Jurkat, Clone E6-1 (cell line): Measurements from ENCODE around the gene PLXNA2.

Source experiments
- DNase-seq: peaks from one replicate; pipeline ENCODE4 v3.0.0-alpha.2; 2011; ENCODE audit warnings: low read depth, low spot score
- H3K4me3 ChIP-seq: 2 replicates; pipeline ENCODE4 v1.5.1; 2011; ENCODE audit warnings: mild to moderate bottlenecking, low read length, control low read depth, moderate library complexity

The PLXNA2 gene

GRCh38 chr1:208230668-208231529, 13.3 kb downstream of the PLXNA2 start:
- no peak for DNase-seq
- H3K4me3 ChIP-seq = no peak overlapping the region

GRCh38 chr1:208228550-208228949, 15.6 kb downstream of the PLXNA2 start:
- DNase-seq = no peak
- H3K4me3 ChIP-seq = no peak overlapping the region

- no peak overlapping the region for H3K4me3 ChIP-seq
- no peak for DNase-seq
Measured at GRCh38 chr1:208228026-208228425, 16.2 kb downstream of the PLXNA2 start.

- H3K4me3 ChIP-seq = no peak overlapping the region
- no peak for DNase-seq
Measured at GRCh38 chr1:208227366-208227765, 16.8 kb downstream of the PLXNA2 start.

GRCh38 chr1:208225954-208226937, 17.9 kb downstream of the PLXNA2 start:
- H3K4me3 ChIP-seq = no peak overlapping the region
- DNase-seq = no peak

GRCh38 chr1:208224192-208224713, 19.9 kb downstream of the PLXNA2 start:
- H3K4me3 ChIP-seq = no peak overlapping the region
- DNase-seq = no peak

GRCh38 chr1:208223136-208223535, 21.0 kb downstream of the PLXNA2 start:
- no peak for DNase-seq

GRCh38 chr1:208222376-208223126, 21.6 kb downstream of the PLXNA2 start:
- H3K4me3 ChIP-seq = no peak overlapping the region
- no peak for DNase-seq

More at GRCh38 chr1:208223136-208223535, 21.0 kb downstream of the PLXNA2 start:
- no peak overlapping the region for H3K4me3 ChIP-seq

GRCh38 chr1:208221291-208221622, 22.9 kb downstream of the PLXNA2 start:
- no peak for DNase-seq
- no peak overlapping the region for H3K4me3 ChIP-seq

- no peak overlapping the region for H3K4me3 ChIP-seq
- DNase-seq = no peak
Measured at GRCh38 chr1:208219659-208220282, 24.4 kb downstream of the PLXNA2 start.

GRCh38 chr1:208219098-208219658, 25.0 kb downstream of the PLXNA2 start:
- H3K4me3 ChIP-seq = no peak overlapping the region
- no peak for DNase-seq

GRCh38 chr1:208218237-208219097, 25.7 kb downstream of the PLXNA2 start:
- H3K4me3 ChIP-seq = no peak overlapping the region
- DNase-seq = no peak

- DNase-seq = no peak
- H3K4me3 ChIP-seq = no peak overlapping the region
Measured at GRCh38 chr1:208217781-208218180, 26.4 kb downstream of the PLXNA2 start.

GRCh38 chr1:208216806-208217205, 27.4 kb downstream of the PLXNA2 start:
- H3K4me3 ChIP-seq = no peak overlapping the region

GRCh38 chr1:208216062-208216461, 28.1 kb downstream of the PLXNA2 start:
- DNase-seq = no peak

More at GRCh38 chr1:208216806-208217205, 27.4 kb downstream of the PLXNA2 start:
- no peak for DNase-seq

GRCh38 chr1:208215393-208215792, 28.8 kb downstream of the PLXNA2 start:
- H3K4me3 ChIP-seq = no peak overlapping the region
- DNase-seq = no peak

More at GRCh38 chr1:208216062-208216461, 28.1 kb downstream of the PLXNA2 start:
- H3K4me3 ChIP-seq = no peak overlapping the region

- H3K4me3 ChIP-seq = no peak overlapping the region
- no peak for DNase-seq
Measured at GRCh38 chr1:208213786-208214185, 30.4 kb downstream of the PLXNA2 start.
